Adrenal gland (tissue), 12 donors: Measurements from ENCODE around the gene CADM4. TPM values are rescaled to one million over a fixed set of nuclear protein-coding genes. Genes with fewer than 3 reads are reported as not detected.

ENCODE experiments used
- DNase-seq, 7 donors: peaks; one replicate each; pipeline ENCODE4 v3.0.0-alpha.2; 2019 to 2020
- H3K27ac ChIP-seq, 5 donors: fragments of 200-600 bp; sonication (generic) in 4 of 5; 1 replicate in 3 of 5; 2 replicates in 2 of 5; pipeline versions ENCODE4 v1.5.1 to v1.8.0; 2016 to 2020; ENCODE audit warnings: mild to moderate bottlenecking in 1 of 5
- H3K27me3 ChIP-seq: fragments of 200-600 bp; 2 replicates; pipeline ENCODE4 v1.8.0; 2021
- H3K36me3 ChIP-seq, 2 donors: fragments of 200-600 bp; replicated peaks in 1 of 2; 1 replicate in 1 of 2; 2 replicates in 1 of 2; pipeline versions ENCODE4 v1.5.1 to v1.8.0; 2018 to 2022
- H3K4me1 ChIP-seq, 2 donors: fragments of 200-600 bp; replicated peaks in 1 of 2; 1 replicate in 1 of 2; 2 replicates in 1 of 2; pipeline versions ENCODE4 v1.5.1 to v1.8.0; 2018 to 2021
- H3K4me3 ChIP-seq, 4 donors: fragments of 200-600 bp; sonication (generic) in 3 of 4; one replicate each; pipeline ENCODE4 v1.5.1; 2016 to 2018
- H3K9me3 ChIP-seq, 3 donors: fragments of 200-600 bp; sonication (generic) in 1 of 3; replicated peaks in 1 of 3; 1 replicate in 2 of 3; 2 replicates in 1 of 3; pipeline versions ENCODE4 v1.5.1 to v1.8.0; 2016 to 2021
- POLR2A ChIP-seq, 2 donors: fragments of 450-650 bp; IDR thresholded peaks; one replicate each; pipeline ENCODE4 v1.6.1; 2017; ENCODE audit warnings: antibody characterized with exemption in 2 of 2, mild to moderate bottlenecking in 2 of 2, moderate library complexity in 1 of 2
- WGBS, 4 donors: extraction: QIAGEN DNeasy Blood & Tissue Kit in 2 of 4; methylation state at CpG; one replicate each; pipeline versions ENCODE4 v1.1.5 to v1.1.7; 2013 to 2017; 5-methylcytosine and 5-hydroxymethylcytosine counted together
- intact Hi-C, 2 donors: fragments of 100-400 bp; cut with DNase I; formaldehyde crosslinking; loops; one replicate each; pipeline versions ENCODE4 v1.14.1 to v1.15.0; 2022 to 2023
- polyA plus RNA-seq, 3 donors: library from polyadenylated mRNA; stranded (reverse); fragments of 200-250 nt in 2 of 3; fragments of 350-450 nt in 1 of 3; fragmentation: Illumina TruSeq in 1 of 3; extraction: RNeasy Lipid Tissue Mini Kit (QIAGEN cat#74804) in 1 of 3; gene quantifications; one replicate each; pipeline ENCODE4 v1.2.3, GENCODE V29; 2013 to 2014
- total RNA-seq, 9 donors: library from RNA; depleted of rRNA in 4 of 9; stranded (reverse); fragments of >200 nt in 4 of 9; fragments of 120-200 nt in 1 of 9; fragmentation: NEBNext Ultra II Directional in 1 of 9; extraction: Animal tissue kit (Norgen Biotek cat#: 25700) in 1 of 9; gene quantifications; one replicate each; pipeline versions ENCODE4 v1.1.0 to v1.2.4, GENCODE V29; 2013 to 2023
- TF ChIP-seq, protein P1 (sequence below), 6 experiments: fragments of 450-650 bp in 4 of 6; fragments of 200-600 bp in 2 of 6; sonication (generic) in 1 of 6; IDR thresholded peaks; 1 replicate in 5 of 6; 2 replicates in 1 of 6; pipeline versions ENCODE4 v1.5.1 to v1.8.0; 2016 to 2021; ENCODE audit warnings: antibody characterized with exemption in 6 of 6, mild to moderate bottlenecking in 2 of 6, moderate library complexity in 1 of 6
- donor health status: healthy with polysubstance abuse.
- donor health status: Bipolar disorder and iron deficiency.
- donor health status: DM: yes; HTN: yes; CAD: no.
- donor health status: DM: no; HTN: no; CAD: no.
- donor health status: DM: no; HTN: no; CAD: no.
- donor health status: DM: yes; HTN: yes; CAD: no.

CADM4 gene
- total and polyA plus RNA-seq, 12 donors = 16.6 to 92.7 (median 40.0) TPM

DNA sequence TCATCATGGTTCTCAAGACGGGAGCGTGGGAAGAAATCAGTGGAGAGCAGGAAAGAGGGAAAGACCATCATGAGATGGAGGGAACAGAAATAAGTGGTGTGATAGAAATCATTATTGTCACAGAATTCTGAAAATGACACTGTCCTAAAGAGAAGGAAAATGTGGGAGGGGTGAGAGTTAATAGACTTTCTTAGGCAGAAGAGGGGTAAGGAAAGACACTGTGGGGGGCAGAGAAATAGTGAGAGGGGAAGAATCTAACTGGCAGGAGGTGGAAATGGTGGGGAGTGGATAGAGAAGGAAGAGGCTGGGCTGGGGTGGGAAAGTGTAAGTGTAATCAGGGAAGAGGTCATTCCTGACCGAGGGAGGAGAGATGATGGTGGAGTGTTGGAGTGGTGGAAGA lies 60.9 kb downstream of the CADM4 start:
- Histone ChIP-seq H3K27me3 (no peaks in the 10 kb centered on the region), H3K4me1 (peaks cover 9 to 34% of the 10 kb centered on the region in 2 donors), H3K4me3 (no peak overlapping the region), H3K36me3 (no peaks in the 10 kb centered on the region), H3K27ac (no peak overlapping the region), H3K9me3 (no peaks in the 10 kb centered on the region)
- 86 to 92% (median 88%) methylated on average over 3 of the region's 3 CpGs for WGBS, 4 donors
- DNase-seq = no peak
- intact Hi-C loops = no loop called here
- TF ChIP-seq, protein P1, sequence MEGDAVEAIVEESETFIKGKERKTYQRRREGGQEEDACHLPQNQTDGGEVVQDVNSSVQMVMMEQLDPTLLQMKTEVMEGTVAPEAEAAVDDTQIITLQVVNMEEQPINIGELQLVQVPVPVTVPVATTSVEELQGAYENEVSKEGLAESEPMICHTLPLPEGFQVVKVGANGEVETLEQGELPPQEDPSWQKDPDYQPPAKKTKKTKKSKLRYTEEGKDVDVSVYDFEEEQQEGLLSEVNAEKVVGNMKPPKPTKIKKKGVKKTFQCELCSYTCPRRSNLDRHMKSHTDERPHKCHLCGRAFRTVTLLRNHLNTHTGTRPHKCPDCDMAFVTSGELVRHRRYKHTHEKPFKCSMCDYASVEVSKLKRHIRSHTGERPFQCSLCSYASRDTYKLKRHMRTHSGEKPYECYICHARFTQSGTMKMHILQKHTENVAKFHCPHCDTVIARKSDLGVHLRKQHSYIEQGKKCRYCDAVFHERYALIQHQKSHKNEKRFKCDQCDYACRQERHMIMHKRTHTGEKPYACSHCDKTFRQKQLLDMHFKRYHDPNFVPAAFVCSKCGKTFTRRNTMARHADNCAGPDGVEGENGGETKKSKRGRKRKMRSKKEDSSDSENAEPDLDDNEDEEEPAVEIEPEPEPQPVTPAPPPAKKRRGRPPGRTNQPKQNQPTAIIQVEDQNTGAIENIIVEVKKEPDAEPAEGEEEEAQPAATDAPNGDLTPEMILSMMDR (IDR thresholded peaks at IDR 0.05) = no peak
- no peak for TF ChIP-seq POLR2A (IDR thresholded peaks at IDR 0.05)

DNA sequence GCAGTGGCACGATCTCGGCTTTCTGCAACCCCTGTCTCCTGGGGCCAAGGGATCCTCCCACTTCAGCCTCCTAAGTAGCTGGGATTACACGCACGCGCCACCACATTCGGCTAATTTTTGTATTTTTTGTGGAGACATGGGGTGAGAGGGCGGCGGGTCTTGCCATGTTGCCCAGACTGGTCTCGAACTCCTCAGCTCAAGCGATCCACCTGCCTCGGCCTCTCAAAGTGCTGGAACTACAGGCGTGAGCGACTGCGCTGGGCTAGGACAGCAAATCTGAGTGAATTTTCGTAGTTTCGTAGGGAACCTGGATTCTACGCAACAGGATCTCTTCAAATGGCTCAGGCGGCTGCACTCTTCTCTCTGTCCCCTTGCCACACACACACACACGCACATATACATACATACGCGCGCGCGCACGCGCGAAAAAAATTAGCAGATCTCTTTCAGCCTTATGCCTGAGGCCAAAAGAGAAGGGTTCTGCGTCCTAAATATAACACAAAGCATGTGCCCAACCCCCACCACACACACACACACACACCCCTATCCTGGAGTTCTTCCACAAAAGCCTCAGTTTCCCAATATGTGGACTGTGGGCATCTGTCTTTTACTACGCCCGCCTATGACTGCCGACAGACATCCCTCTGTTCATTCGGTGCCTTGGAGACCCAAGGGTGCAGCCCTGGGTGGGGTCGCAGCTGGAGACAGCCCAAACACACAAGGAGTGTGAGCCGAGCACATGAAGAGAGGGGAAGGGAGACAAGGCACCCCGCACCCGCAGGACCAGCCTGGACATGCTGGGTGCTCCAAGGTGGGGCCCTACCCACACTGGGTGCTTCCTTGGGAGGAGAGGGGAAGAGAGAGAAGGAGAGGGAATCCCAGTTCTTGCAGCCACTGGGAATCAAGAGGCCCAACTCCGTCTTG lies 63.4 kb downstream of the CADM4 start:
- Histone ChIP-seq H3K36me3 (no peaks in the 10 kb centered on the region), H3K27ac (peak overlapping the region in 2 of 5 donors; percentile 66 to 71), H3K4me1 (peaks cover 9 to 27% of the 10 kb centered on the region in 2 donors), H3K9me3 (no peaks in the 10 kb centered on the region), H3K27me3 (no peaks in the 10 kb centered on the region), H3K4me3 (peak overlapping the region in 2 of 4 donors; percentile 8 to 54)
- TF ChIP-seq, protein P1 (IDR thresholded peaks at IDR 0.05) = no peak
- TF ChIP-seq POLR2A (IDR thresholded peaks at IDR 0.05) = no peak
- DNase-seq = peak in 1 of 7 donors; percentile 65
- WGBS, 4 donors = 71 to 76% (median 74%) methylated on average over 28 to 37 of the region's 37 CpGs
- intact Hi-C loops = no loop called here

DNA sequence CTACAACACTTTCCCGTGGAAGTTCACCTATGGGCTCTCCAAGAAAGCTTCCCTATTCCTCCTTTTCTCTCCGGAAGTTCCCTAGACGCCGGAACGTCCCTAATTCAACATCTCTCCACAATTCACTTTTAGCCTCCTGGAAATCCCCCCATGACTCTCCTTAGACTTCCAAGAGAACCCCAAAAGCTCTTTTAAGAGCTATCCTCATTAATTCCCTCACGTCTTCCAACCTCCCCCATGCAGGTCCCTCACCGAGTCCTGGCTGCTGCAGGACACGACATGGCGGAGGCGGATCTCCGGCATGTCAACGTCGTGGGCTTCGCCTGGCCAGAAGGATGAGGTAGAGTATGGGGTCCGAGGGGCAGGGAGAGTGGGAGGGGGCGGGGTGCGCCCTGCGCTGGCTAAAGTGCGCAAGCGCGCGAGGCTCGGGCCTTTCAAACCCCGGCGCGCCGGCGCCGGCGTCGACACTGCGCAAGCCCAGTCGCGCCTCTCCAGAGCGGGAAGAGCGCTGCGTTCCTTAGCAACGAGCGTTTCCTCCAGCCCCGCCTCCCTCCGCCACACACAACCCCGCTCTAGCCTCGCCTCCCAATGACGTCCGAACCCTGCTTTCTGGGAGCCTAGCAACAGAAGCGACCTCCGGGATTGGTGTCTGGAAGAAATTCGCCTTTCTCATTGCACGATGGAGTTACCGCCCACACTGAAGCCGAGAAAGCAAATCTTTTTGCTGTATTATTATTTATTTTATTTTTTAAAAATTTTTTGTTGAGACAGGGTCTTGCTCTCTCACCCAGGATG lies 64.3 kb downstream of the CADM4 start, which contains the start of the genes PINLYP and XRCC1:
Gene PINLYP, plus strand, starts transcription at position 646 of the 795 bp plus-strand sequence. CDS start 1,391 bp downstream, outside the sequence.
Gene XRCC1, minus strand, starts transcription at position 372 of the 795 bp plus-strand sequence. Its CDS starts 69 bp downstream, at position 303.
- Histone ChIP-seq H3K4me3 (peak within 1 kb of the TSS; percentile 63 to 82 (median 68)), H3K27me3 (no peaks in the 10 kb centered on the region), H3K36me3 (no peaks in the 10 kb centered on the region), H3K27ac (peak within 1 kb of the TSS in 4 of 5 donors; percentile 69 to 86 (median 80)), H3K9me3 (no peaks in the 10 kb centered on the region), H3K4me1 (peaks cover 9 to 20% of the 10 kb centered on the region in 2 donors)
- peak; percentile 97 to 99 (median 99) for DNase-seq
- TF ChIP-seq, protein P1 (IDR thresholded peaks at IDR 0.05) = no peak
- TF ChIP-seq POLR2A (IDR thresholded peaks at IDR 0.05) = peak; percentile 45 to 56
- intact Hi-C loops = no loop called here
- 0% methylated on average over 20 to 51 of the region's 51 CpGs for WGBS, 4 donors
